ENCODE measurements around the gene ASB2.

ASB2 gene

GRCh38 chr14:93978735-93979134 is 2.4 kb upstream of the ASB2 start:
- no peak for DNase-seq (ENCODE audit: low read depth)

- DNase-seq (ENCODE audit: low read depth): no peak
These were observed 1.6 kb upstream of the ASB2 start for GRCh38 chr14:93977790-93978581.

- no peak for DNase-seq (ENCODE audit: low read depth)
These were observed 801 bp upstream of the ASB2 start for GRCh38 chr14:93977171-93977570.

- no peak for DNase-seq (ENCODE audit: low read depth)
These were observed 436 bp downstream of the ASB2 start for GRCh38 chr14:93975791-93976476.

GRCh38 chr14:93974833-93975232 is 1.5 kb downstream of the ASB2 start:
- no peak for DNase-seq (ENCODE audit: low read depth)

- DNase-seq (ENCODE audit: low read depth): no peak
These were observed 2.1 kb downstream of the ASB2 start for GRCh38 chr14:93974299-93974698.

GRCh38 chr14:93973607-93974006 is 2.8 kb downstream of the ASB2 start:
- DNase-seq (ENCODE audit: low read depth): no peak

GRCh38 chr14:93972618-93973205 is 3.7 kb downstream of the ASB2 start:
- no peak for DNase-seq (ENCODE audit: low read depth)

GRCh38 chr14:93971635-93972027 is 4.7 kb downstream of the ASB2 start:
- no peak for DNase-seq (ENCODE audit: low read depth)

- DNase-seq (ENCODE audit: low read depth): no peak
These were observed 5.3 kb downstream of the ASB2 start for GRCh38 chr14:93970965-93971634.

- no peak for DNase-seq (ENCODE audit: low read depth)
These were observed 5.8 kb downstream of the ASB2 start for GRCh38 chr14:93970585-93970964.

- no peak for DNase-seq (ENCODE audit: low read depth)
These were observed 7.1 kb downstream of the ASB2 start for GRCh38 chr14:93969082-93969828.

GRCh38 chr14:93967637-93968250 is 8.6 kb downstream of the ASB2 start:
- DNase-seq (ENCODE audit: low read depth): peak; percentile 44

GRCh38 chr14:93965946-93966474 is 10.4 kb downstream of the ASB2 start:
- DNase-seq (ENCODE audit: low read depth): no peak

- no peak for DNase-seq (ENCODE audit: low read depth)
These were observed 11.0 kb downstream of the ASB2 start for GRCh38 chr14:93965287-93965821.

GRCh38 chr14:93964820-93965286 is 11.5 kb downstream of the ASB2 start:
- no peak for DNase-seq (ENCODE audit: low read depth)

- DNase-seq (ENCODE audit: low read depth): no peak
These were observed 12.1 kb downstream of the ASB2 start for GRCh38 chr14:93964281-93964680.

GRCh38 chr14:93963692-93964091 is 12.7 kb downstream of the ASB2 start:
- no peak for DNase-seq (ENCODE audit: low read depth)

- peak; percentile 47 for DNase-seq (ENCODE audit: low read depth)
These were observed 13.4 kb downstream of the ASB2 start for GRCh38 chr14:93962701-93963601.

GRCh38 chr14:93961620-93962019 is 14.8 kb downstream of the ASB2 start:
- no peak for DNase-seq (ENCODE audit: low read depth)
